ENCODE results near the gene SUPT20H. TPM values are rescaled to one million over a fixed set of nuclear protein-coding genes. Genes with fewer than 3 reads are reported as not detected.

The SUPT20H gene
- total and polyA plus RNA-seq, 2 experiments from 2014 or later: 68.7 to 98.2 TPM

DNA sequence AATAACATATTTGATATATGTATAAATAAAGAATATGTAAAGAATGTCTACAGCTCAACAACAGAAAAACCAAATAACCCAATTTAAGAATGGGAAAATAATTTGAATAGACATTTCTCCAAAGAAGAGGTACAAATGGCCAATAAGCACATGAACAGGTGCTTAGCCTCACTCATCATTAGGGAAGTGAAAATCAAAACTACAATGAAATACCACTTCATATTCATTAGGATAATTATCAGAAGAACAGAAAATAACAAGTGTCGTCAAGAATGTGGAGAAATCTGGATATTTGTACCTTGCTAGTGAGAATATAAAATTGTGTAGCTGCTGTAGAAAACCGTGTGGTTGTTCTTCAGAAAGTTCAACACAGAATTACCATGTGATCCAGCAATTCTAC lies 8.4 kb upstream of the SUPT20H start:
- Mint-ChIP-seq H3K27ac (no peak overlapping the region), H3K36me3 (ENCODE audit: low read depth) (no peaks in the 10 kb centered on the region), H3K27me3 (ENCODE audit: insufficient read depth, low read depth, poor library complexity) (peaks cover 2% of the 10 kb centered on the region), H3K9me3 (no peaks in the 10 kb centered on the region; the same call in 2 of the 3 replicates), H3K4me3 (no peak overlapping the region), H3K4me1 (peaks cover 11% of the 10 kb centered on the region)
- Histone ChIP-seq H3K4me2 (no peak overlapping the region), H4K20me1 (replicated peaks; ENCODE audit: insufficient read depth) (no peaks in the 10 kb centered on the region), H3K36me3 (ENCODE audit: insufficient read depth) (no peaks in the 10 kb centered on the region), H3F3A (replicated peaks; ENCODE audit: low read depth) (no peaks in the 10 kb centered on the region), H2AFZ (no peak overlapping the region), H3K27ac (ENCODE audit: low read depth) (no peak overlapping the region), H3K27me3 (ENCODE audit: insufficient read depth) (no peaks in the 10 kb centered on the region), H3K79me2 (replicated peaks; ENCODE audit: insufficient read depth) (no peaks in the 10 kb centered on the region), H3K4me1 (ENCODE audit: insufficient read depth) (peaks cover 12% of the 10 kb centered on the region; the same call in 1 of the 2 replicates), H3K4me3 (no peak overlapping the region), H3K9me2 (ENCODE audit: insufficient read depth) (no peaks in the 10 kb centered on the region)
- ATAC-seq (no peak), DNase-seq (ENCODE audit: low spot score) (no peak)
- no peak for TF ChIP-seq STAT1 (IDR thresholded peaks at IDR 0.05; ENCODE audit: unreplicated experiment)
- TF ChIP-seq NANOG (IDR thresholded peaks at IDR 0.05; ENCODE audit: borderline replicate concordance): no peak
- TF ChIP-seq POLR2AphosphoS5 (IDR thresholded peaks at IDR 0.05; ENCODE audit: low read depth): no peak
- TF ChIP-seq, protein P1, sequence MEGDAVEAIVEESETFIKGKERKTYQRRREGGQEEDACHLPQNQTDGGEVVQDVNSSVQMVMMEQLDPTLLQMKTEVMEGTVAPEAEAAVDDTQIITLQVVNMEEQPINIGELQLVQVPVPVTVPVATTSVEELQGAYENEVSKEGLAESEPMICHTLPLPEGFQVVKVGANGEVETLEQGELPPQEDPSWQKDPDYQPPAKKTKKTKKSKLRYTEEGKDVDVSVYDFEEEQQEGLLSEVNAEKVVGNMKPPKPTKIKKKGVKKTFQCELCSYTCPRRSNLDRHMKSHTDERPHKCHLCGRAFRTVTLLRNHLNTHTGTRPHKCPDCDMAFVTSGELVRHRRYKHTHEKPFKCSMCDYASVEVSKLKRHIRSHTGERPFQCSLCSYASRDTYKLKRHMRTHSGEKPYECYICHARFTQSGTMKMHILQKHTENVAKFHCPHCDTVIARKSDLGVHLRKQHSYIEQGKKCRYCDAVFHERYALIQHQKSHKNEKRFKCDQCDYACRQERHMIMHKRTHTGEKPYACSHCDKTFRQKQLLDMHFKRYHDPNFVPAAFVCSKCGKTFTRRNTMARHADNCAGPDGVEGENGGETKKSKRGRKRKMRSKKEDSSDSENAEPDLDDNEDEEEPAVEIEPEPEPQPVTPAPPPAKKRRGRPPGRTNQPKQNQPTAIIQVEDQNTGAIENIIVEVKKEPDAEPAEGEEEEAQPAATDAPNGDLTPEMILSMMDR (conservative IDR thresholded peaks at IDR 0.05; ENCODE audit: low read depth in 2 of 2): no peak
- no peak for TF ChIP-seq ZNF114 (CRISPR knock-in tag; IDR thresholded peaks at IDR 0.05)
- no peak for TF ChIP-seq EZH2 (IDR thresholded peaks at IDR 0.05; ENCODE audit: low read depth, unreplicated experiment)
- TF ChIP-seq EZH2phosphoT487 (IDR thresholded peaks at IDR 0.05; ENCODE audit: unreplicated experiment): no peak
- TF ChIP-seq, protein P2, sequence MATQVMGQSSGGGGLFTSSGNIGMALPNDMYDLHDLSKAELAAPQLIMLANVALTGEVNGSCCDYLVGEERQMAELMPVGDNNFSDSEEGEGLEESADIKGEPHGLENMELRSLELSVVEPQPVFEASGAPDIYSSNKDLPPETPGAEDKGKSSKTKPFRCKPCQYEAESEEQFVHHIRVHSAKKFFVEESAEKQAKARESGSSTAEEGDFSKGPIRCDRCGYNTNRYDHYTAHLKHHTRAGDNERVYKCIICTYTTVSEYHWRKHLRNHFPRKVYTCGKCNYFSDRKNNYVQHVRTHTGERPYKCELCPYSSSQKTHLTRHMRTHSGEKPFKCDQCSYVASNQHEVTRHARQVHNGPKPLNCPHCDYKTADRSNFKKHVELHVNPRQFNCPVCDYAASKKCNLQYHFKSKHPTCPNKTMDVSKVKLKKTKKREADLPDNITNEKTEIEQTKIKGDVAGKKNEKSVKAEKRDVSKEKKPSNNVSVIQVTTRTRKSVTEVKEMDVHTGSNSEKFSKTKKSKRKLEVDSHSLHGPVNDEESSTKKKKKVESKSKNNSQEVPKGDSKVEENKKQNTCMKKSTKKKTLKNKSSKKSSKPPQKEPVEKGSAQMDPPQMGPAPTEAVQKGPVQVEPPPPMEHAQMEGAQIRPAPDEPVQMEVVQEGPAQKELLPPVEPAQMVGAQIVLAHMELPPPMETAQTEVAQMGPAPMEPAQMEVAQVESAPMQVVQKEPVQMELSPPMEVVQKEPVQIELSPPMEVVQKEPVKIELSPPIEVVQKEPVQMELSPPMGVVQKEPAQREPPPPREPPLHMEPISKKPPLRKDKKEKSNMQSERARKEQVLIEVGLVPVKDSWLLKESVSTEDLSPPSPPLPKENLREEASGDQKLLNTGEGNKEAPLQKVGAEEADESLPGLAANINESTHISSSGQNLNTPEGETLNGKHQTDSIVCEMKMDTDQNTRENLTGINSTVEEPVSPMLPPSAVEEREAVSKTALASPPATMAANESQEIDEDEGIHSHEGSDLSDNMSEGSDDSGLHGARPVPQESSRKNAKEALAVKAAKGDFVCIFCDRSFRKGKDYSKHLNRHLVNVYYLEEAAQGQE (IDR thresholded peaks at IDR 0.05; ENCODE audit: unreplicated experiment): no peak
- TF ChIP-seq CREB1 (CRISPR knock-in tag; IDR thresholded peaks at IDR 0.05; ENCODE audit: low read depth): no peak
- TF ChIP-seq JUNB (IDR thresholded peaks at IDR 0.05; ENCODE audit: unreplicated experiment): no peak
- TF ChIP-seq, protein P3, sequence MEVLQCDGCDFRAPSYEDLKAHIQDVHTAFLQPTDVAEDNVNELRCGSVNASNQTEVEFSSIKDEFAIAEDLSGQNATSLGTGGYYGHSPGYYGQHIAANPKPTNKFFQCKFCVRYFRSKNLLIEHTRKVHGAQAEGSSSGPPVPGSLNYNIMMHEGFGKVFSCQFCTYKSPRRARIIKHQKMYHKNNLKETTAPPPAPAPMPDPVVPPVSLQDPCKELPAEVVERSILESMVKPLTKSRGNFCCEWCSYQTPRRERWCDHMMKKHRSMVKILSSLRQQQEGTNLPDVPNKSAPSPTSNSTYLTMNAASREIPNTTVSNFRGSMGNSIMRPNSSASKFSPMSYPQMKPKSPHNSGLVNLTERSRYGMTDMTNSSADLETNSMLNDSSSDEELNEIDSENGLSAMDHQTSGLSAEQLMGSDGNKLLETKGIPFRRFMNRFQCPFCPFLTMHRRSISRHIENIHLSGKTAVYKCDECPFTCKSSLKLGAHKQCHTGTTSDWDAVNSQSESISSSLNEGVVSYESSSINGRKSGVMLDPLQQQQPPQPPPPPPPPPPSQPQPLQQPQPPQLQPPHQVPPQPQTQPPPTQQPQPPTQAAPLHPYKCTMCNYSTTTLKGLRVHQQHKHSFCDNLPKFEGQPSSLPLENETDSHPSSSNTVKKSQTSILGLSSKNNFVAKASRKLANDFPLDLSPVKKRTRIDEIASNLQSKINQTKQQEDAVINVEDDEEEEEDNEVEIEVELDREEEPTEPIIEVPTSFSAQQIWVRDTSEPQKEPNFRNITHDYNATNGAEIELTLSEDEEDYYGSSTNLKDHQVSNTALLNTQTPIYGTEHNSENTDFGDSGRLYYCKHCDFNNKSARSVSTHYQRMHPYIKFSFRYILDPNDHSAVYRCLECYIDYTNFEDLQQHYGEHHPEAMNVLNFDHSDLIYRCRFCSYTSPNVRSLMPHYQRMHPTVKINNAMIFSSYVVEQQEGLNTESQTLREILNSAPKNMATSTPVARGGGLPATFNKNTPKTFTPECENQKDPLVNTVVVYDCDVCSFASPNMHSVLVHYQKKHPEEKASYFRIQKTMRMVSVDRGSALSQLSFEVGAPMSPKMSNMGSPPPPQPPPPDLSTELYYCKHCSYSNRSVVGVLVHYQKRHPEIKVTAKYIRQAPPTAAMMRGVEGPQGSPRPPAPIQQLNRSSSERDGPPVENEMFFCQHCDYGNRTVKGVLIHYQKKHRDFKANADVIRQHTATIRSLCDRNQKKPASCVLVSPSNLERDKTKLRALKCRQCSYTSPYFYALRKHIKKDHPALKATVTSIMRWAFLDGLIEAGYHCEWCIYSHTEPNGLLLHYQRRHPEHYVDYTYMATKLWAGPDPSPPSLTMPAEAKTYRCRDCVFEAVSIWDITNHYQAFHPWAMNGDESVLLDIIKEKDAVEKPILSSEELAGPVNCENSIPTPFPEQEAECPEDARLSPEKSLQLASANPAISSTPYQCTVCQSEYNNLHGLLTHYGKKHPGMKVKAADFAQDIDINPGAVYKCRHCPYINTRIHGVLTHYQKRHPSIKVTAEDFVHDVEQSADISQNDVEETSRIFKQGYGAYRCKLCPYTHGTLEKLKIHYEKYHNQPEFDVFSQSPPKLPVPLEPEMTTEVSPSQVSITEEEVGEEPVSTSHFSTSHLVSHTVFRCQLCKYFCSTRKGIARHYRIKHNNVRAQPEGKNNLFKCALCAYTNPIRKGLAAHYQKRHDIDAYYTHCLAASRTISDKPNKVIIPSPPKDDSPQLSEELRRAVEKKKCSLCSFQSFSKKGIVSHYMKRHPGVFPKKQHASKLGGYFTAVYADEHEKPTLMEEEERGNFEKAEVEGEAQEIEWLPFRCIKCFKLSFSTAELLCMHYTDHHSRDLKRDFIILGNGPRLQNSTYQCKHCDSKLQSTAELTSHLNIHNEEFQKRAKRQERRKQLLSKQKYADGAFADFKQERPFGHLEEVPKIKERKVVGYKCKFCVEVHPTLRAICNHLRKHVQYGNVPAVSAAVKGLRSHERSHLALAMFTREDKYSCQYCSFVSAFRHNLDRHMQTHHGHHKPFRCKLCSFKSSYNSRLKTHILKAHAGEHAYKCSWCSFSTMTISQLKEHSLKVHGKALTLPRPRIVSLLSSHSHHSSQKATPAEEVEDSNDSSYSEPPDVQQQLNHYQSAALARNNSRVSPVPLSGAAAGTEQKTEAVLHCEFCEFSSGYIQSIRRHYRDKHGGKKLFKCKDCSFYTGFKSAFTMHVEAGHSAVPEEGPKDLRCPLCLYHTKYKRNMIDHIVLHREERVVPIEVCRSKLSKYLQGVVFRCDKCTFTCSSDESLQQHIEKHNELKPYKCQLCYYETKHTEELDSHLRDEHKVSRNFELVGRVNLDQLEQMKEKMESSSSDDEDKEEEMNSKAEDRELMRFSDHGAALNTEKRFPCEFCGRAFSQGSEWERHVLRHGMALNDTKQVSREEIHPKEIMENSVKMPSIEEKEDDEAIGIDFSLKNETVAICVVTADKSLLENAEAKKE (CRISPR knock-in tag; IDR thresholded peaks at IDR 0.05): no peak
- TF ChIP-seq, protein P4, sequence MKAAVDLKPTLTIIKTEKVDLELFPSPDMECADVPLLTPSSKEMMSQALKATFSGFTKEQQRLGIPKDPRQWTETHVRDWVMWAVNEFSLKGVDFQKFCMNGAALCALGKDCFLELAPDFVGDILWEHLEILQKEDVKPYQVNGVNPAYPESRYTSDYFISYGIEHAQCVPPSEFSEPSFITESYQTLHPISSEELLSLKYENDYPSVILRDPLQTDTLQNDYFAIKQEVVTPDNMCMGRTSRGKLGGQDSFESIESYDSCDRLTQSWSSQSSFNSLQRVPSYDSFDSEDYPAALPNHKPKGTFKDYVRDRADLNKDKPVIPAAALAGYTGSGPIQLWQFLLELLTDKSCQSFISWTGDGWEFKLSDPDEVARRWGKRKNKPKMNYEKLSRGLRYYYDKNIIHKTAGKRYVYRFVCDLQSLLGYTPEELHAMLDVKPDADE (IDR thresholded peaks at IDR 0.05): no peak
- no peak for TF ChIP-seq ZNF331 (CRISPR knock-in tag; IDR thresholded peaks at IDR 0.05; ENCODE audit: low read depth)
